DND-41 (cell line): ENCODE measurements around the gene TTC14.

ENCODE experiments used
- CTCF ChIP-seq: IDR thresholded peaks from 2 replicates; pipeline ENCODE4 v1.5.1; 2012; ENCODE audit warnings: borderline replicate concordance, low read length, moderate library complexity, mild to moderate bottlenecking; ENCODE audit not compliant: poor library complexity, severe bottlenecking; ENCODE audit errors: extremely low read depth
- EZH2 ChIP-seq: IDR thresholded peaks from 3 replicates; pipeline ENCODE4 v1.6.1; 2012; ENCODE audit warnings: borderline replicate concordance, low read depth, mild to moderate bottlenecking, moderate library complexity, low read length, inconsistent platforms; ENCODE audit not compliant: severe bottlenecking

- TF ChIP-seq CTCF (no peak), EZH2 (no peak)
Observed at GRCh38 chr3:180580934-180581333, 21.0 kb upstream of the TTC14 start.
